ENCODE measurements around the gene MSI2.

MSI2 gene

DNA sequence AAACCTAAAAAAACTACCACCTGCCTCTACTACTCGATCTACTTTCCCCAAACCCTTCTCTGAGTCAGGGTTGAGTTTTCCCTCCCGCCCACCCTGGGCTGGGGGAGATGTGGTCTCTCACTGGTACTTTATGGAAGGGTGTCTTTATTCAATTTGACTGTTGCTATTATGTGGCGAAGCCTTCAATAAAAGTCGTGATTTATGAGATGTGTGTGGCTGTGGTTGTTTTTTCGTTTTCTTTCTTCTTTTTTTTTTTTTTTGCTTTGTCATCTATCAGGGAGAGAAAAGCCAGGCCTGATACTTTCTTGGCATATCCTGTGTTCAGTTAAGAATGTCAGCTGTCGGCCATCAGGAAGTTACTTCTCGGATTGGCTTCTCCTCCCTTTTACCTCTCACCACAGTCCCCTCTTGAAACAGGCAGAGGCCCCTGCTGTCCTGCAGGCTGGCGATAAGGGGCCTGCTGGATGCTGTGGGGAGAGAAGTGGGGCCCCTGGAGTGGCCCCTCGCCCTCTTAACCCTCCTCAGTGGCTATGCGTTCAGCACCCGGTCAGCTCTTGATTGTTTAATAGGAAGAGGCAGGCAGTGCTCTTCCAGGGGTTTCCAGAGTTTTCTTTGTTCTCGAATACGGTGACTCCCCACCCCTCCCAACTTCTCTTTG lies 123.0 kb downstream of the MSI2 start (continued):
- TF ChIP-seq, protein P1, sequence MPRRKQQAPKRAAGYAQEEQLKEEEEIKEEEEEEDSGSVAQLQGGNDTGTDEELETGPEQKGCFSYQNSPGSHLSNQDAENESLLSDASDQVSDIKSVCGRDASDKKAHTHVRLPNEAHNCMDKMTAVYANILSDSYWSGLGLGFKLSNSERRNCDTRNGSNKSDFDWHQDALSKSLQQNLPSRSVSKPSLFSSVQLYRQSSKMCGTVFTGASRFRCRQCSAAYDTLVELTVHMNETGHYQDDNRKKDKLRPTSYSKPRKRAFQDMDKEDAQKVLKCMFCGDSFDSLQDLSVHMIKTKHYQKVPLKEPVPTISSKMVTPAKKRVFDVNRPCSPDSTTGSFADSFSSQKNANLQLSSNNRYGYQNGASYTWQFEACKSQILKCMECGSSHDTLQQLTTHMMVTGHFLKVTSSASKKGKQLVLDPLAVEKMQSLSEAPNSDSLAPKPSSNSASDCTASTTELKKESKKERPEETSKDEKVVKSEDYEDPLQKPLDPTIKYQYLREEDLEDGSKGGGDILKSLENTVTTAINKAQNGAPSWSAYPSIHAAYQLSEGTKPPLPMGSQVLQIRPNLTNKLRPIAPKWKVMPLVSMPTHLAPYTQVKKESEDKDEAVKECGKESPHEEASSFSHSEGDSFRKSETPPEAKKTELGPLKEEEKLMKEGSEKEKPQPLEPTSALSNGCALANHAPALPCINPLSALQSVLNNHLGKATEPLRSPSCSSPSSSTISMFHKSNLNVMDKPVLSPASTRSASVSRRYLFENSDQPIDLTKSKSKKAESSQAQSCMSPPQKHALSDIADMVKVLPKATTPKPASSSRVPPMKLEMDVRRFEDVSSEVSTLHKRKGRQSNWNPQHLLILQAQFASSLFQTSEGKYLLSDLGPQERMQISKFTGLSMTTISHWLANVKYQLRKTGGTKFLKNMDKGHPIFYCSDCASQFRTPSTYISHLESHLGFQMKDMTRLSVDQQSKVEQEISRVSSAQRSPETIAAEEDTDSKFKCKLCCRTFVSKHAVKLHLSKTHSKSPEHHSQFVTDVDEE (CRISPR knock-in tag; IDR thresholded peaks at IDR 0.05), result peak; percentile 74
- TF ChIP-seq ZFP30 (CRISPR knock-in tag; IDR thresholded peaks at IDR 0.05) (no peak), OSR1 (CRISPR knock-in tag; IDR thresholded peaks at IDR 0.05) (no peak), TOX (CRISPR knock-in tag; IDR thresholded peaks at IDR 0.05; ENCODE audit: borderline replicate concordance) (no peak), GLIS3 (CRISPR knock-in tag; IDR thresholded peaks at IDR 0.05) (no peak), ZC3H10 (CRISPR knock-in tag; IDR thresholded peaks at IDR 0.05) (no peak)

DNA sequence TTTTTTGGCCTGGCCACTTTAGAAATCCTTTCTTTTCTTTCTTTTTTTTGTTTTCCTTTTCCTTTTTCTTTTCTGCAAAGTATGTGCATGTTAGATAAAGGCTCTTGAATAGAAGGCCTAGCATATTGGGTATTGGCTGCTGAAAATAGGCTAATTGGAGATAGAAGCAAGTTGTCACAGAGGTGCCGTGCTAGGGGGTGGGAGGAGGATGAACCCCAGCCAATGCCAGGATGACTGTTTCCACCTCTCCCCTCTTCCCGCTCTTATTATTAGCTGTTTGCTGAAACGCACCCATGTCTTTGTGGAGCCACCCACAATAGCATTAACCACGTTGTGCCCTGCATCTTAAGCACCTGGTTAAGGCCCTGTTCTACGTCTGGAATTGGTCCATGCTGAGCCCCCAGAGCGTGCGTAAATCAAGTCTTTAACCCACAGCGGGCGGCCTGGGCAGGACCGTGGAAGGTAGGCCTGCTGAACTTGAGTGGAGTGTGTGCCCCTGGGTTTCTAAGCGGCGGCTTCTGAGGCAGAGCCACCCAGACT lies 123.6 kb downstream of the MSI2 start:
- no peak for TF ChIP-seq CSDC2 (CRISPR knock-in tag; IDR thresholded peaks at IDR 0.05)
- 0 out of 2 replicates have a peak, but pooled peaks have one; percentile 11 for TF ChIP-seq ESRRG (CRISPR knock-in tag; IDR thresholded peaks at IDR 0.05)
- no peak for TF ChIP-seq SNAI2 (CRISPR knock-in tag; IDR thresholded peaks at IDR 0.05)
- peak; percentile 18 for ATAC-seq

DNA sequence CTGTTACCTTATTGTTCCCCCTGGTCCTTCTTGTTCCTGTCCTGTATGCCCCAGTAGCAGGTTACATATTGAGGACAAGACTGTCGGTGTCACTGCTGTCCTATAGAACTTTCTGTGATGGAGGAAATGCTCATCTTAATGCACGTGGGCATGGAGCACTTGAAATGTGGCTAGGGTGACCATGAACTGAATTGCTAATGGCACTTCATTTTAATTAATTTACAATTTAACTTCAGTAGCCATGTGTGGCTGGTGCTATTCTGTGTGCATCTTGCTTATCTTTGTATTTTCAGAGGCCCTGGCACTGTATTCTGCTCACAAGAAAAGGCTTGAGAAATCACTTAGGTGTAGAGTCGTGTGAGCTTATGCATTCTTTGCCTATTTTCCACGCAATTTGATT lies 125.2 kb downstream of the MSI2 start:
- TF ChIP-seq RARB (CRISPR knock-in tag; IDR thresholded peaks at IDR 0.05), result no peak
- TF ChIP-seq PPARA (CRISPR knock-in tag; IDR thresholded peaks at IDR 0.05; ENCODE audit: borderline replicate concordance), result no peak
- no peak for TF ChIP-seq ZNF565 (CRISPR knock-in tag; conservative IDR thresholded peaks at IDR 0.05; ENCODE audit: low read depth)
- TF ChIP-seq BACH2 (CRISPR knock-in tag; IDR thresholded peaks at IDR 0.05; ENCODE audit: borderline replicate concordance), result no peak
- TF ChIP-seq OSR1 (CRISPR knock-in tag; IDR thresholded peaks at IDR 0.05), result no peak
- TF ChIP-seq ZNF70 (CRISPR knock-in tag; IDR thresholded peaks at IDR 0.05), result no peak
- TF ChIP-seq ZFP30 (CRISPR knock-in tag; IDR thresholded peaks at IDR 0.05), result no peak
- TF ChIP-seq, protein P2, sequence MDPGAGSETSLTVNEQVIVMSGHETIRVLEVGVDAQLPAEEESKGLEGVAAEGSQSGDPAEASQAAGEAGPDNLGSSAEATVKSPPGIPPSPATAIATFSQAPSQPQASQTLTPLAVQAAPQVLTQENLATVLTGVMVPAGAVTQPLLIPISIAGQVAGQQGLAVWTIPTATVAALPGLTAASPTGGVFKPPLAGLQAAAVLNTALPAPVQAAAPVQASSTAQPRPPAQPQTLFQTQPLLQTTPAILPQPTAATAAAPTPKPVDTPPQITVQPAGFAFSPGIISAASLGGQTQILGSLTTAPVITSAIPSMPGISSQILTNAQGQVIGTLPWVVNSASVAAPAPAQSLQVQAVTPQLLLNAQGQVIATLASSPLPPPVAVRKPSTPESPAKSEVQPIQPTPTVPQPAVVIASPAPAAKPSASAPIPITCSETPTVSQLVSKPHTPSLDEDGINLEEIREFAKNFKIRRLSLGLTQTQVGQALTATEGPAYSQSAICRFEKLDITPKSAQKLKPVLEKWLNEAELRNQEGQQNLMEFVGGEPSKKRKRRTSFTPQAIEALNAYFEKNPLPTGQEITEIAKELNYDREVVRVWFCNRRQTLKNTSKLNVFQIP (CRISPR knock-in tag; IDR thresholded peaks at IDR 0.05; ENCODE audit: borderline replicate concordance, low read depth), result no peak
- TF ChIP-seq, protein P3, sequence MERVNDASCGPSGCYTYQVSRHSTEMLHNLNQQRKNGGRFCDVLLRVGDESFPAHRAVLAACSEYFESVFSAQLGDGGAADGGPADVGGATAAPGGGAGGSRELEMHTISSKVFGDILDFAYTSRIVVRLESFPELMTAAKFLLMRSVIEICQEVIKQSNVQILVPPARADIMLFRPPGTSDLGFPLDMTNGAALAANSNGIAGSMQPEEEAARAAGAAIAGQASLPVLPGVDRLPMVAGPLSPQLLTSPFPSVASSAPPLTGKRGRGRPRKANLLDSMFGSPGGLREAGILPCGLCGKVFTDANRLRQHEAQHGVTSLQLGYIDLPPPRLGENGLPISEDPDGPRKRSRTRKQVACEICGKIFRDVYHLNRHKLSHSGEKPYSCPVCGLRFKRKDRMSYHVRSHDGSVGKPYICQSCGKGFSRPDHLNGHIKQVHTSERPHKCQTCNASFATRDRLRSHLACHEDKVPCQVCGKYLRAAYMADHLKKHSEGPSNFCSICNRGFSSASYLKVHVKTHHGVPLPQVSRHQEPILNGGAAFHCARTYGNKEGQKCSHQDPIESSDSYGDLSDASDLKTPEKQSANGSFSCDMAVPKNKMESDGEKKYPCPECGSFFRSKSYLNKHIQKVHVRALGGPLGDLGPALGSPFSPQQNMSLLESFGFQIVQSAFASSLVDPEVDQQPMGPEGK (CRISPR knock-in tag; IDR thresholded peaks at IDR 0.05; ENCODE audit: borderline replicate concordance), result no peak
- TF ChIP-seq ISL1 (CRISPR knock-in tag; IDR thresholded peaks at IDR 0.05), result no peak
- no peak for TF ChIP-seq ZNF8 (CRISPR knock-in tag; IDR thresholded peaks at IDR 0.05)
- no peak for TF ChIP-seq ZFP3 (CRISPR knock-in tag; IDR thresholded peaks at IDR 0.05)
- no peak for ATAC-seq

DNA sequence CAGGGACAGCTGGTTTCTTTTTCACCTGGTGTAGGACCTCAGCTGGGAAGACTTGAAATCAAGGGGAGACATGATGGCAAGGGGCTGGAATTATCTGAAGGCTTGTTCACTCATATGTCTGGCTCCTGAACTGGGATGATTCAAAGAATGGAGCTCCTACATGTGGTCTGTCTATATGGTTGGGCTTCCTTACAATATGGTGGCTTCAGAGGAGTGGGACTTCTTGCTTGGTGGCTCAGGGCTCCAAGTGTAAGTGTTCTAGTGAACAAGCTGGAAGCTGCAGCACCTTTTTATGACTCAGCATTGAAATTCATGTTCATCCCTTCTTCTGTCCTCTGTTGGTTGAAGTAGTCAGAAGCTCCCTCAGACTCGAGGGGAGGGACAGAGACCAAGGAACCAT lies 127.9 kb downstream of the MSI2 start:
- TF ChIP-seq ZNF565 (CRISPR knock-in tag; conservative IDR thresholded peaks at IDR 0.05; ENCODE audit: low read depth) (0 out of 2 replicates have a peak, but pooled peaks have one; percentile 72), TOX (CRISPR knock-in tag; IDR thresholded peaks at IDR 0.05; ENCODE audit: borderline replicate concordance) (no peak)
- no peak for ATAC-seq

DNA sequence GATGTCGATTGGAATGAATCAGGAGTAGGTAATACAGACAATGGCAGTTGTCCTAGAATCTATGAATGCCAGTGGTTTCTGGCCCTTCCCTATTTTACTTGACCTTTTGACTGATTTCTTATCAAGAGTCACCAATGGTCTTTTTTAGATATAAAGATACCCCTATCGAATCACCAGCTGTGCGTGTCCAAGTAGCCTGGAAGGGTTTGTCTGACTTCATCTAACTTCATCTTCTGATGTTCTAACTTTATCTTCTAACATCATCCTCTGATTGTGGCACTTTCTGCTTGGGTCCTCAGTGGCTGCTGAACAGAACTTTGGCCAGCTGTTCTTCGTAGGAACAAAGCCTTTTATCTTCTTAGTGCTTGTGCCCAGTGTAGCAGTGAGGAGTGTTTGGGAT lies 129.7 kb downstream of the MSI2 start:
- no peak for ATAC-seq
- TF ChIP-seq ZFP30 (CRISPR knock-in tag; IDR thresholded peaks at IDR 0.05) (no peak), ZC3H10 (CRISPR knock-in tag; IDR thresholded peaks at IDR 0.05) (no peak), ARNTL (CRISPR knock-in tag; IDR thresholded peaks at IDR 0.05; ENCODE audit: borderline replicate concordance, low read depth) (no peak), SNAI2 (CRISPR knock-in tag; IDR thresholded peaks at IDR 0.05) (no peak), PPARA (CRISPR knock-in tag; IDR thresholded peaks at IDR 0.05; ENCODE audit: borderline replicate concordance) (no peak), ISL1 (CRISPR knock-in tag; IDR thresholded peaks at IDR 0.05) (no peak), TOX (CRISPR knock-in tag; IDR thresholded peaks at IDR 0.05; ENCODE audit: borderline replicate concordance) (no peak), ESRRG (CRISPR knock-in tag; IDR thresholded peaks at IDR 0.05) (no peak)
- TF ChIP-seq, protein P1 (CRISPR knock-in tag; IDR thresholded peaks at IDR 0.05), result no peak
- TF ChIP-seq, protein P4, sequence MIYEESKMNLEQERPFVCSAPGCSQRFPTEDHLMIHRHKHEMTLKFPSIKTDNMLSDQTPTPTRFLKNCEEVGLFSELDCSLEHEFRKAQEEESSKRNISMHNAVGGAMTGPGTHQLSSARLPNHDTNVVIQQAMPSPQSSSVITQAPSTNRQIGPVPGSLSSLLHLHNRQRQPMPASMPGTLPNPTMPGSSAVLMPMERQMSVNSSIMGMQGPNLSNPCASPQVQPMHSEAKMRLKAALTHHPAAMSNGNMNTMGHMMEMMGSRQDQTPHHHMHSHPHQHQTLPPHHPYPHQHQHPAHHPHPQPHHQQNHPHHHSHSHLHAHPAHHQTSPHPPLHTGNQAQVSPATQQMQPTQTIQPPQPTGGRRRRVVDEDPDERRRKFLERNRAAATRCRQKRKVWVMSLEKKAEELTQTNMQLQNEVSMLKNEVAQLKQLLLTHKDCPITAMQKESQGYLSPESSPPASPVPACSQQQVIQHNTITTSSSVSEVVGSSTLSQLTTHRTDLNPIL (CRISPR knock-in tag; IDR thresholded peaks at IDR 0.05; ENCODE audit: low read depth), result no peak
- TF ChIP-seq, protein P2 (CRISPR knock-in tag; IDR thresholded peaks at IDR 0.05; ENCODE audit: borderline replicate concordance, low read depth), result no peak
